ENCODE results near the gene CD22. TPM values are rescaled to one million over a fixed set of nuclear protein-coding genes. Genes with fewer than 3 reads are reported as not detected.
A peak's percentile ranks its signal among the peaks of the same experiment; 100 is the strongest.

CD22 gene
- total RNA-seq, 1 experiment from 2014 or later, result not detected

DNA sequence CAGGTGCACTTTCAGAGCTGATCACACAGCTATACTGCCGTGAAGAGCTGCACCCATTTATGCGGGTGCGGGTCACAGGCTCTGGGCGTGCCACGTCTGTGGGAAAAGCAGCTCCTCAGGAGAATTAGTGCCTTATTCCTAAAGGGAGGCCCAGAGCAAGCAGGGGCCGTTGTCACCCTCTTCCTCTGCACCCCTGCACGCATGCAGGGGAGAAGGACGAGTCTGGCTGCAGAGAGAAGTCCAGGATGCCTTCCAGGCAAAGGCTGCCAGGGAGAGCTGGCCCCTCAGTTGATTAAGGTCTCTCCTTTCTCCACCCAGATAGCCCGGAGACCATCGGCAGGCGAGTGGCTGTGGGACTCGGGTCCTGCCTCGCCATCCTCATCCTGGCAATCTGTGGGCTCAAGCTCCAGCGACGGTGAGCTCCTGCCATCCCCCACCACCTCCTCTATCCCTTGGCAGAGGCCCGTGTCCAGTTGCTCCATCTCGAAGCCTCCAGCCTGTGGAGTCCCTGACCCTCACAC is 15.6 kb downstream of the CD22 start:
- Histone ChIP-seq H3K14ac (ENCODE audit: insufficient read depth, low read length) (no peak overlapping the region), H2AK5ac (ENCODE audit: insufficient read length, low read length) (no peak overlapping the region), H3K4ac (ENCODE audit: low read depth, low read length) (no peak overlapping the region), H2BK15ac (ENCODE audit: low read depth, low read length) (no peak overlapping the region), H2BK20ac (ENCODE audit: low read depth, low read length, poor library complexity, severe bottlenecking) (no peak overlapping the region), H3K79me2 (ENCODE audit: insufficient read depth, low read length) (no peaks in the 10 kb centered on the region), H2BK12ac (ENCODE audit: insufficient read length, low read depth, low read length) (no peak overlapping the region), H2BK5ac (ENCODE audit: insufficient read length, low read length) (no peak overlapping the region), H3K27me3 (ENCODE audit: insufficient read depth, low read length) (no peaks in the 10 kb centered on the region), H4K8ac (replicated peaks; ENCODE audit: insufficient read length, low read depth, low read length) (no peak overlapping the region), H2BK120ac (ENCODE audit: low read depth, low read length, poor library complexity, severe bottlenecking) (no peak overlapping the region), H3K23me2 (ENCODE audit: insufficient read length, low read depth, low read length, poor library complexity, severe bottlenecking) (no peaks in the 10 kb centered on the region), H3K9me3 (ENCODE audit: control insufficient read depth, low read depth, low read length) (no peaks in the 10 kb centered on the region), H4K5ac (ENCODE audit: insufficient read length, low read depth, low read length) (no peak overlapping the region), H3K23ac (ENCODE audit: insufficient read length, low read depth, low read length) (no peak overlapping the region), H3K79me1 (ENCODE audit: insufficient read depth, low read depth, low read length, poor library complexity, severe bottlenecking) (no peaks in the 10 kb centered on the region), H3K27ac (ENCODE audit: insufficient read length, low read depth, low read length) (no peak overlapping the region), H4K20me1 (ENCODE audit: control insufficient read depth, insufficient read depth, insufficient read length) (no peaks in the 10 kb centered on the region), H3T11ph (ENCODE audit: low read length) (no peak overlapping the region), H3K18ac (ENCODE audit: insufficient read length, low read depth, low read length) (no peak overlapping the region), H3K56ac (ENCODE audit: insufficient read length, low read depth, low read length) (no peak overlapping the region), H3K4me2 (ENCODE audit: insufficient read depth, insufficient read length, low read length) (no peak overlapping the region), H3K9ac (ENCODE audit: extremely low read depth, insufficient read length, low read length) (no peak overlapping the region), H2AFZ (ENCODE audit: low read length) (no peak overlapping the region), H3K4me1 (ENCODE audit: insufficient read depth, low read length) (no peaks in the 10 kb centered on the region), H4K91ac (ENCODE audit: insufficient read length, low read depth, low read length) (no peak overlapping the region)
- WGBS (ENCODE audit: extremely low coverage, insufficient read length, low lambda C conversion rate), result no CpG with 5 or more reads among the region's 17 CpGs
- TF ChIP-seq, protein P1, sequence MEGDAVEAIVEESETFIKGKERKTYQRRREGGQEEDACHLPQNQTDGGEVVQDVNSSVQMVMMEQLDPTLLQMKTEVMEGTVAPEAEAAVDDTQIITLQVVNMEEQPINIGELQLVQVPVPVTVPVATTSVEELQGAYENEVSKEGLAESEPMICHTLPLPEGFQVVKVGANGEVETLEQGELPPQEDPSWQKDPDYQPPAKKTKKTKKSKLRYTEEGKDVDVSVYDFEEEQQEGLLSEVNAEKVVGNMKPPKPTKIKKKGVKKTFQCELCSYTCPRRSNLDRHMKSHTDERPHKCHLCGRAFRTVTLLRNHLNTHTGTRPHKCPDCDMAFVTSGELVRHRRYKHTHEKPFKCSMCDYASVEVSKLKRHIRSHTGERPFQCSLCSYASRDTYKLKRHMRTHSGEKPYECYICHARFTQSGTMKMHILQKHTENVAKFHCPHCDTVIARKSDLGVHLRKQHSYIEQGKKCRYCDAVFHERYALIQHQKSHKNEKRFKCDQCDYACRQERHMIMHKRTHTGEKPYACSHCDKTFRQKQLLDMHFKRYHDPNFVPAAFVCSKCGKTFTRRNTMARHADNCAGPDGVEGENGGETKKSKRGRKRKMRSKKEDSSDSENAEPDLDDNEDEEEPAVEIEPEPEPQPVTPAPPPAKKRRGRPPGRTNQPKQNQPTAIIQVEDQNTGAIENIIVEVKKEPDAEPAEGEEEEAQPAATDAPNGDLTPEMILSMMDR (conservative IDR thresholded peaks at IDR 0.05), result no peak
- peak; percentile 21 for DNase-seq
- H3K4me1 Mint-ChIP-seq, result peaks cover 7 to 19% of the 10 kb centered on the region in 2 experiments
- no peak overlapping the region for H3K27ac Mint-ChIP-seq
- H3K4me3 Mint-ChIP-seq, result no peak overlapping the region
- peaks cover 44% of the 10 kb centered on the region for H3K27me3 Mint-ChIP-seq (ENCODE audit: low read depth)
- H3K9me3 Mint-ChIP-seq, result no peaks in the 10 kb centered on the region
- H3K36me3 Mint-ChIP-seq (ENCODE audit: insufficient read depth in 1 of 3, low read depth in 3 of 3), result no peaks in the 10 kb centered on the region

Measured in H9 (cell line).